Stimulated activated CD4-positive, alpha-beta T cell treated with anti-CD3 and anti-CD28 coated beads, Interleukin-12 subunit alpha, Interleukin-12 subunit beta, amount 100 ng/mL, for 4 hours (primary cell): ENCODE measurements around the gene WTAP.
"Not testable (repeated sequence)": the region's sequence is repeated elsewhere in the genome, so short reads cannot be mapped to it uniquely, and the experiment has no call there.

Source experiments
- DNase-seq: peaks from one replicate; pipeline ENCODE4 v3.0.0-alpha.2; 2020

The WTAP gene

GRCh38 chr6:159762681-159763293, 35.5 kb downstream of the WTAP start:
- DNase-seq = no peak

GRCh38 chr6:159766906-159767305, 39.6 kb downstream of the WTAP start:
- DNase-seq = no peak

GRCh38 chr6:159769470-159769869, 42.2 kb downstream of the WTAP start:
- DNase-seq = no peak

GRCh38 chr6:159772196-159772595, 44.9 kb downstream of the WTAP start:
- no peak for DNase-seq

- DNase-seq = no peak
Observed at GRCh38 chr6:159777240-159777904, 50.1 kb downstream of the WTAP start.

GRCh38 chr6:159778131-159778530, 50.8 kb downstream of the WTAP start:
- no peak for DNase-seq

- no peak for DNase-seq
Observed at GRCh38 chr6:159778542-159779103, 51.3 kb downstream of the WTAP start.

- DNase-seq = no peak
Observed at GRCh38 chr6:159788276-159788675, 61.0 kb downstream of the WTAP start.

- DNase-seq = peak; percentile 13
Observed at GRCh38 chr6:159788753-159789376, 61.6 kb downstream of the WTAP start.

- DNase-seq = peak; percentile 98
Observed at GRCh38 chr6:159789377-159790148, 62.3 kb downstream of the WTAP start, which contains the start of gene TCP1. Gene TCP1 (minus strand): TSS chr6:159789602. CDS start chr6:159789468, 134 bp downstream.

- peak; percentile 83 for DNase-seq
Observed at GRCh38 chr6:159790149-159790955, 63.0 kb downstream of the WTAP start, which contains the start of gene MRPL18. Gene MRPL18 (plus strand): TSS chr6:159790467. CDS start chr6:159790588, 121 bp downstream.

GRCh38 chr6:159790956-159791598, 63.8 kb downstream of the WTAP start:
- no peak for DNase-seq

GRCh38 chr6:159794976-159795375, 67.7 kb downstream of the WTAP start:
- not testable (repeated sequence) for DNase-seq

- no peak for DNase-seq
Observed at GRCh38 chr6:159797554-159797953, 70.2 kb downstream of the WTAP start.

- no peak for DNase-seq
Observed at GRCh38 chr6:159800141-159800865, 73.0 kb downstream of the WTAP start, which contains the start of gene PNLDC1. Gene PNLDC1 (plus strand): TSS chr6:159800276. CDS start chr6:159800308, 32 bp downstream.

GRCh38 chr6:159801935-159802334, 74.6 kb downstream of the WTAP start:
- DNase-seq = no peak

GRCh38 chr6:159804504-159804903, 77.2 kb downstream of the WTAP start:
- DNase-seq = no peak

- DNase-seq = no peak
Observed at GRCh38 chr6:159805440-159806020, 78.2 kb downstream of the WTAP start.
